ENCODE measurements around the gene ST7. TPM values are rescaled to one million over a fixed set of nuclear protein-coding genes. Genes with fewer than 3 reads are reported as not detected.
A peak's percentile ranks its signal among the peaks of the same experiment; 100 is the strongest.

ST7 gene
- total and polyA plus RNA-seq, 2 experiments from 2014 or later: 9.9 to 18.3 TPM

DNA sequence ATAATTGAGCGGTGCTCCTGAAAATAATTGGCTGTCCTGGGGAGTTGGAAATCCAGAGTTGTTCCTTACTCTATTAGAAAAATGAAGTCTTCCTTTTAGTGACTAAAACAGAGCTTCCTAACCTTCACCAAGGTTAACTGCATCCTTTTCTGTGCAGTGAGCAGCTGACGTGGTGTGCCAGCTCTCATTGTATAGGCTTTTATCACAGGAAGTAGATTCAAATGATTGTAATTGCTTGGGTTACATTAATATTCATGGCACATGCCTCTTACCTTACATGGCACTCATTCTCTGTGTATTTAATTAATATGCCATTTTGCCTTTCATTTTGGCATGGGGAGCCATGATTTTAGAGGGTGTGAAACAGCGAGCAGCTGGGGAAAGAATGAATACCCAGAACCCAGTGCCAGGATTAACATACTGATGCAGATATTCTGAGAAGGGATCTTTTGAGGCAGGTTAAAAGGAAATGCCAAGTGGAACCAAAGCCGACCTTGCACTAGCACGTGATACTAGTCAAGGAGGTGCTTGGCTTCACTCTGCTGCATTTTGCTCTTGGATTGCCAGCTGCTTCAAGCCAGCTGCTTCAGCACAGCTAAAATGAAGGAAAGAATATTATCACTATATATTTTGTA is 115.3 kb downstream of the ST7 start:
- DNase-seq (ENCODE audit: low spot score): peak; percentile 17
- H3K4me3 Mint-ChIP-seq: no peak overlapping the region

More for the DNA sequence above, 115.3 kb downstream of the ST7 start:
- Histone ChIP-seq H3K9me2 (ENCODE audit: insufficient read depth) (no peaks in the 10 kb centered on the region), H3K79me2 (replicated peaks; ENCODE audit: insufficient read depth) (0 out of 2 replicates have a peak, but pooled peaks cover 4% of the 10 kb centered on the region), H3K36me3 (ENCODE audit: insufficient read depth) (no peaks in the 10 kb centered on the region), H4K20me1 (replicated peaks; ENCODE audit: insufficient read depth) (no peaks in the 10 kb centered on the region), H3K4me1 (ENCODE audit: insufficient read depth) (peaks cover 15% of the 10 kb centered on the region; the same call in 1 of the 2 replicates), H3K27me3 (ENCODE audit: insufficient read depth) (no peaks in the 10 kb centered on the region), H3K27ac (ENCODE audit: low read depth) (no peak overlapping the region), H2AFZ (no peak overlapping the region), H3F3A (replicated peaks; ENCODE audit: low read depth) (no peaks in the 10 kb centered on the region), H3K4me3 (no peak overlapping the region), H3K4me2 (0 out of 2 replicates have a peak overlapping the region, but pooled peaks have one; percentile 2)
- ATAC-seq: no peak; the same call in 2 of the 3 replicates
- peak overlapping the region; percentile 54; the same call in 1 of the 2 replicates for H3K27ac Mint-ChIP-seq
- TF ChIP-seq CREB1 (CRISPR knock-in tag; IDR thresholded peaks at IDR 0.05; ENCODE audit: low read depth): no peak
- no peak for TF ChIP-seq ZNF331 (CRISPR knock-in tag; IDR thresholded peaks at IDR 0.05; ENCODE audit: low read depth)
- TF ChIP-seq CTCF (conservative IDR thresholded peaks at IDR 0.05; ENCODE audit: low read depth in 2 of 2): no peak
- TF ChIP-seq, protein P1, sequence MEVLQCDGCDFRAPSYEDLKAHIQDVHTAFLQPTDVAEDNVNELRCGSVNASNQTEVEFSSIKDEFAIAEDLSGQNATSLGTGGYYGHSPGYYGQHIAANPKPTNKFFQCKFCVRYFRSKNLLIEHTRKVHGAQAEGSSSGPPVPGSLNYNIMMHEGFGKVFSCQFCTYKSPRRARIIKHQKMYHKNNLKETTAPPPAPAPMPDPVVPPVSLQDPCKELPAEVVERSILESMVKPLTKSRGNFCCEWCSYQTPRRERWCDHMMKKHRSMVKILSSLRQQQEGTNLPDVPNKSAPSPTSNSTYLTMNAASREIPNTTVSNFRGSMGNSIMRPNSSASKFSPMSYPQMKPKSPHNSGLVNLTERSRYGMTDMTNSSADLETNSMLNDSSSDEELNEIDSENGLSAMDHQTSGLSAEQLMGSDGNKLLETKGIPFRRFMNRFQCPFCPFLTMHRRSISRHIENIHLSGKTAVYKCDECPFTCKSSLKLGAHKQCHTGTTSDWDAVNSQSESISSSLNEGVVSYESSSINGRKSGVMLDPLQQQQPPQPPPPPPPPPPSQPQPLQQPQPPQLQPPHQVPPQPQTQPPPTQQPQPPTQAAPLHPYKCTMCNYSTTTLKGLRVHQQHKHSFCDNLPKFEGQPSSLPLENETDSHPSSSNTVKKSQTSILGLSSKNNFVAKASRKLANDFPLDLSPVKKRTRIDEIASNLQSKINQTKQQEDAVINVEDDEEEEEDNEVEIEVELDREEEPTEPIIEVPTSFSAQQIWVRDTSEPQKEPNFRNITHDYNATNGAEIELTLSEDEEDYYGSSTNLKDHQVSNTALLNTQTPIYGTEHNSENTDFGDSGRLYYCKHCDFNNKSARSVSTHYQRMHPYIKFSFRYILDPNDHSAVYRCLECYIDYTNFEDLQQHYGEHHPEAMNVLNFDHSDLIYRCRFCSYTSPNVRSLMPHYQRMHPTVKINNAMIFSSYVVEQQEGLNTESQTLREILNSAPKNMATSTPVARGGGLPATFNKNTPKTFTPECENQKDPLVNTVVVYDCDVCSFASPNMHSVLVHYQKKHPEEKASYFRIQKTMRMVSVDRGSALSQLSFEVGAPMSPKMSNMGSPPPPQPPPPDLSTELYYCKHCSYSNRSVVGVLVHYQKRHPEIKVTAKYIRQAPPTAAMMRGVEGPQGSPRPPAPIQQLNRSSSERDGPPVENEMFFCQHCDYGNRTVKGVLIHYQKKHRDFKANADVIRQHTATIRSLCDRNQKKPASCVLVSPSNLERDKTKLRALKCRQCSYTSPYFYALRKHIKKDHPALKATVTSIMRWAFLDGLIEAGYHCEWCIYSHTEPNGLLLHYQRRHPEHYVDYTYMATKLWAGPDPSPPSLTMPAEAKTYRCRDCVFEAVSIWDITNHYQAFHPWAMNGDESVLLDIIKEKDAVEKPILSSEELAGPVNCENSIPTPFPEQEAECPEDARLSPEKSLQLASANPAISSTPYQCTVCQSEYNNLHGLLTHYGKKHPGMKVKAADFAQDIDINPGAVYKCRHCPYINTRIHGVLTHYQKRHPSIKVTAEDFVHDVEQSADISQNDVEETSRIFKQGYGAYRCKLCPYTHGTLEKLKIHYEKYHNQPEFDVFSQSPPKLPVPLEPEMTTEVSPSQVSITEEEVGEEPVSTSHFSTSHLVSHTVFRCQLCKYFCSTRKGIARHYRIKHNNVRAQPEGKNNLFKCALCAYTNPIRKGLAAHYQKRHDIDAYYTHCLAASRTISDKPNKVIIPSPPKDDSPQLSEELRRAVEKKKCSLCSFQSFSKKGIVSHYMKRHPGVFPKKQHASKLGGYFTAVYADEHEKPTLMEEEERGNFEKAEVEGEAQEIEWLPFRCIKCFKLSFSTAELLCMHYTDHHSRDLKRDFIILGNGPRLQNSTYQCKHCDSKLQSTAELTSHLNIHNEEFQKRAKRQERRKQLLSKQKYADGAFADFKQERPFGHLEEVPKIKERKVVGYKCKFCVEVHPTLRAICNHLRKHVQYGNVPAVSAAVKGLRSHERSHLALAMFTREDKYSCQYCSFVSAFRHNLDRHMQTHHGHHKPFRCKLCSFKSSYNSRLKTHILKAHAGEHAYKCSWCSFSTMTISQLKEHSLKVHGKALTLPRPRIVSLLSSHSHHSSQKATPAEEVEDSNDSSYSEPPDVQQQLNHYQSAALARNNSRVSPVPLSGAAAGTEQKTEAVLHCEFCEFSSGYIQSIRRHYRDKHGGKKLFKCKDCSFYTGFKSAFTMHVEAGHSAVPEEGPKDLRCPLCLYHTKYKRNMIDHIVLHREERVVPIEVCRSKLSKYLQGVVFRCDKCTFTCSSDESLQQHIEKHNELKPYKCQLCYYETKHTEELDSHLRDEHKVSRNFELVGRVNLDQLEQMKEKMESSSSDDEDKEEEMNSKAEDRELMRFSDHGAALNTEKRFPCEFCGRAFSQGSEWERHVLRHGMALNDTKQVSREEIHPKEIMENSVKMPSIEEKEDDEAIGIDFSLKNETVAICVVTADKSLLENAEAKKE (CRISPR knock-in tag; IDR thresholded peaks at IDR 0.05): no peak
- no peak for TF ChIP-seq EZH2 (IDR thresholded peaks at IDR 0.05; ENCODE audit: low read depth, unreplicated experiment)
- TF ChIP-seq EZH2phosphoT487 (IDR thresholded peaks at IDR 0.05; ENCODE audit: unreplicated experiment): no peak
- no peak for TF ChIP-seq POLR2AphosphoS5 (IDR thresholded peaks at IDR 0.05; ENCODE audit: low read depth)
- TF ChIP-seq NANOG (IDR thresholded peaks at IDR 0.05; ENCODE audit: borderline replicate concordance): no peak
- TF ChIP-seq ZNF114 (CRISPR knock-in tag; IDR thresholded peaks at IDR 0.05): no peak
- TF ChIP-seq STAT1 (IDR thresholded peaks at IDR 0.05; ENCODE audit: unreplicated experiment): no peak
- TF ChIP-seq, protein P2, sequence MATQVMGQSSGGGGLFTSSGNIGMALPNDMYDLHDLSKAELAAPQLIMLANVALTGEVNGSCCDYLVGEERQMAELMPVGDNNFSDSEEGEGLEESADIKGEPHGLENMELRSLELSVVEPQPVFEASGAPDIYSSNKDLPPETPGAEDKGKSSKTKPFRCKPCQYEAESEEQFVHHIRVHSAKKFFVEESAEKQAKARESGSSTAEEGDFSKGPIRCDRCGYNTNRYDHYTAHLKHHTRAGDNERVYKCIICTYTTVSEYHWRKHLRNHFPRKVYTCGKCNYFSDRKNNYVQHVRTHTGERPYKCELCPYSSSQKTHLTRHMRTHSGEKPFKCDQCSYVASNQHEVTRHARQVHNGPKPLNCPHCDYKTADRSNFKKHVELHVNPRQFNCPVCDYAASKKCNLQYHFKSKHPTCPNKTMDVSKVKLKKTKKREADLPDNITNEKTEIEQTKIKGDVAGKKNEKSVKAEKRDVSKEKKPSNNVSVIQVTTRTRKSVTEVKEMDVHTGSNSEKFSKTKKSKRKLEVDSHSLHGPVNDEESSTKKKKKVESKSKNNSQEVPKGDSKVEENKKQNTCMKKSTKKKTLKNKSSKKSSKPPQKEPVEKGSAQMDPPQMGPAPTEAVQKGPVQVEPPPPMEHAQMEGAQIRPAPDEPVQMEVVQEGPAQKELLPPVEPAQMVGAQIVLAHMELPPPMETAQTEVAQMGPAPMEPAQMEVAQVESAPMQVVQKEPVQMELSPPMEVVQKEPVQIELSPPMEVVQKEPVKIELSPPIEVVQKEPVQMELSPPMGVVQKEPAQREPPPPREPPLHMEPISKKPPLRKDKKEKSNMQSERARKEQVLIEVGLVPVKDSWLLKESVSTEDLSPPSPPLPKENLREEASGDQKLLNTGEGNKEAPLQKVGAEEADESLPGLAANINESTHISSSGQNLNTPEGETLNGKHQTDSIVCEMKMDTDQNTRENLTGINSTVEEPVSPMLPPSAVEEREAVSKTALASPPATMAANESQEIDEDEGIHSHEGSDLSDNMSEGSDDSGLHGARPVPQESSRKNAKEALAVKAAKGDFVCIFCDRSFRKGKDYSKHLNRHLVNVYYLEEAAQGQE (IDR thresholded peaks at IDR 0.05; ENCODE audit: unreplicated experiment): no peak
- TF ChIP-seq ETS1 (IDR thresholded peaks at IDR 0.05): no peak
- no peak for TF ChIP-seq JUNB (IDR thresholded peaks at IDR 0.05; ENCODE audit: unreplicated experiment)
- H3K9me3 Mint-ChIP-seq: no peaks in the 10 kb centered on the region
- H3K4me1 Mint-ChIP-seq: peaks cover 31% of the 10 kb centered on the region
- H3K36me3 Mint-ChIP-seq (ENCODE audit: low read depth): no peaks in the 10 kb centered on the region; the same call in 2 of the 3 replicates
- H3K27me3 Mint-ChIP-seq (ENCODE audit: insufficient read depth, low read depth, poor library complexity): no peaks in the 10 kb centered on the region
